OCI-LY3 (cell line): ENCODE results near the gene GALNT2.

Experiments
- EZH2phosphoT487 ChIP-seq: fragments of 200-600 bp; shearing (Covaris generic); IDR thresholded peaks from 2 replicates; pipeline ENCODE4 v1.6.1; 2018; ENCODE audit warnings: antibody characterized with exemption, mixed run types, low read depth
- TF ChIP-seq, protein P1 (sequence below): fragments of 200-600, 300-600 bp; sonication (generic); IDR thresholded peaks from 2 replicates; pipeline ENCODE4 v1.5.1; 2014; ENCODE audit warnings: antibody characterized with exemption, low read length, low read depth

DNA sequence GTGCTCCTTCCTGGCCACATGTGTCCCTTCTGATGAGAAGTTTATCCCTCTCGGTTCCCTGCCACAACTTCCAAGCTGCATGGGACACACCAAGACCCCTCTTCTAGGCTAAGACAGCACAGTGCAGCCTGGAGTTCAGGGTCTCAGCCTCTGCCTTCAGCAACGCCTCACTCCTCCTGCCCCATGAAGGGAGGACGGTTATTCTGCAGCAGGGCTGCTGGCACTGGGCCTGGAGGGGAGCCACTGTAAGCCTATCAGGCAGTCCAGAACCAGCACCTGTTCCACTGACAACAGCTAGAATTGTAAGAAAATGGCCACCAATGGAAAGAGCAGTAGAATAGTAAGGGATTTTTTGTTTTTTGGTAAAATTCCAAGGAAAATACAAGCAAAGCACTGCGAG, 72.3 kb downstream of the GALNT2 start:
- TF ChIP-seq, protein P1, sequence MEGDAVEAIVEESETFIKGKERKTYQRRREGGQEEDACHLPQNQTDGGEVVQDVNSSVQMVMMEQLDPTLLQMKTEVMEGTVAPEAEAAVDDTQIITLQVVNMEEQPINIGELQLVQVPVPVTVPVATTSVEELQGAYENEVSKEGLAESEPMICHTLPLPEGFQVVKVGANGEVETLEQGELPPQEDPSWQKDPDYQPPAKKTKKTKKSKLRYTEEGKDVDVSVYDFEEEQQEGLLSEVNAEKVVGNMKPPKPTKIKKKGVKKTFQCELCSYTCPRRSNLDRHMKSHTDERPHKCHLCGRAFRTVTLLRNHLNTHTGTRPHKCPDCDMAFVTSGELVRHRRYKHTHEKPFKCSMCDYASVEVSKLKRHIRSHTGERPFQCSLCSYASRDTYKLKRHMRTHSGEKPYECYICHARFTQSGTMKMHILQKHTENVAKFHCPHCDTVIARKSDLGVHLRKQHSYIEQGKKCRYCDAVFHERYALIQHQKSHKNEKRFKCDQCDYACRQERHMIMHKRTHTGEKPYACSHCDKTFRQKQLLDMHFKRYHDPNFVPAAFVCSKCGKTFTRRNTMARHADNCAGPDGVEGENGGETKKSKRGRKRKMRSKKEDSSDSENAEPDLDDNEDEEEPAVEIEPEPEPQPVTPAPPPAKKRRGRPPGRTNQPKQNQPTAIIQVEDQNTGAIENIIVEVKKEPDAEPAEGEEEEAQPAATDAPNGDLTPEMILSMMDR: no peak
- no peak for TF ChIP-seq EZH2phosphoT487
